ENCODE results near the gene DHRSX. TPM values are rescaled to one million over a fixed set of nuclear protein-coding genes. Genes with fewer than 3 reads are reported as not detected.

The DHRSX gene
- total RNA-seq, 2 donors from 2014 or later: 36.5 to 45.4 TPM

- Histone ChIP-seq H3K4me3 (ENCODE audit: low read length) (no peak overlapping the region), H3K9ac (ENCODE audit: extremely low read depth, low read length, poor library complexity, severe bottlenecking) (no peak overlapping the region), H3K9me3 (ENCODE audit: control insufficient read depth, low read length) (peaks cover 17% of the 10 kb centered on the region), H3K36me3 (ENCODE audit: control insufficient read depth, insufficient read depth, low read length) (peaks cover 10% of the 10 kb centered on the region), H3K4me1 (ENCODE audit: control insufficient read depth, insufficient read depth, low read length) (no peaks in the 10 kb centered on the region), H3K27ac (ENCODE audit: low read depth, low read length) (peak overlapping the region; percentile 79), H3K27me3 (ENCODE audit: control insufficient read depth, insufficient read depth, low read length, poor library complexity, severe bottlenecking) (no peaks in the 10 kb centered on the region)
- 87 to 93% methylated on average over 2 of the region's 2 CpGs for WGBS, 2 experiments (ENCODE audit: insufficient coverage in 1 of 2, insufficient read length in 1 of 2)
- no peak for TF ChIP-seq CTCF (conservative IDR thresholded peaks at IDR 0.05)
- Mint-ChIP-seq H3K36me3 (ENCODE audit: low read depth) (peaks cover 36% of the 10 kb centered on the region), H3K27ac (no peak overlapping the region), H3K27me3 (ENCODE audit: insufficient read depth) (no peaks in the 10 kb centered on the region), H3K4me3 (no peak overlapping the region), H3K4me1 (peaks cover 10% of the 10 kb centered on the region), H3K9me3 (peaks cover 39% of the 10 kb centered on the region)
- no peak for DNase-seq
Observed at GRCh38 chrX:2228536-2228935, 272.2 kb downstream of the DHRSX start.

GRCh38 chrX:2226906-2227656 lies 273.7 kb downstream of the DHRSX start:
- H3K4me1 ChIP-seq (ENCODE audit: control insufficient read depth, insufficient read depth, low read length): no peaks in the 10 kb centered on the region
- H3K36me3 ChIP-seq (ENCODE audit: control insufficient read depth, insufficient read depth, low read length): peaks cover 14% of the 10 kb centered on the region
- H3K4me3 ChIP-seq (ENCODE audit: low read length): no peak overlapping the region
- TF ChIP-seq CTCF (conservative IDR thresholded peaks at IDR 0.05): no peak
- peaks cover 27% of the 10 kb centered on the region for H3K9me3 ChIP-seq (ENCODE audit: control insufficient read depth, low read length)
- no peak for DNase-seq
- WGBS, 2 experiments (ENCODE audit: insufficient coverage in 1 of 2, insufficient read length in 1 of 2): 79 to 95% methylated on average over 4 to 6 of the region's 6 CpGs
- H3K9ac ChIP-seq (ENCODE audit: extremely low read depth, low read length, poor library complexity, severe bottlenecking): no peak overlapping the region
- Mint-ChIP-seq H3K36me3 (ENCODE audit: low read depth) (peaks cover 50% of the 10 kb centered on the region), H3K9me3 (peaks cover 54% of the 10 kb centered on the region), H3K4me1 (no peaks in the 10 kb centered on the region), H3K27me3 (ENCODE audit: insufficient read depth) (no peaks in the 10 kb centered on the region), H3K4me3 (no peak overlapping the region), H3K27ac (no peak overlapping the region)
- no peaks in the 10 kb centered on the region for H3K27me3 ChIP-seq (ENCODE audit: control insufficient read depth, insufficient read depth, low read length, poor library complexity, severe bottlenecking)
- no peak overlapping the region for H3K27ac ChIP-seq (ENCODE audit: low read depth, low read length)

GRCh38 chrX:2226182-2226581 lies 274.6 kb downstream of the DHRSX start:
- no peak overlapping the region for H3K4me3 Mint-ChIP-seq
- H3K4me3 ChIP-seq (ENCODE audit: low read length): no peak overlapping the region
- H3K4me1 Mint-ChIP-seq: no peaks in the 10 kb centered on the region
- no peak for TF ChIP-seq CTCF (conservative IDR thresholded peaks at IDR 0.05)
- peaks cover 16% of the 10 kb centered on the region for H3K36me3 ChIP-seq (ENCODE audit: control insufficient read depth, insufficient read depth, low read length)
- no peaks in the 10 kb centered on the region for H3K4me1 ChIP-seq (ENCODE audit: control insufficient read depth, insufficient read depth, low read length)
- no peak for DNase-seq
- H3K27me3 Mint-ChIP-seq (ENCODE audit: insufficient read depth): no peaks in the 10 kb centered on the region
- H3K9ac ChIP-seq (ENCODE audit: extremely low read depth, low read length, poor library complexity, severe bottlenecking): no peak overlapping the region
- H3K36me3 Mint-ChIP-seq (ENCODE audit: low read depth): peaks cover 59% of the 10 kb centered on the region
- peaks cover 36% of the 10 kb centered on the region for H3K9me3 ChIP-seq (ENCODE audit: control insufficient read depth, low read length)
- H3K27ac Mint-ChIP-seq: no peak overlapping the region
- H3K27me3 ChIP-seq (ENCODE audit: control insufficient read depth, insufficient read depth, low read length, poor library complexity, severe bottlenecking): no peaks in the 10 kb centered on the region
- H3K9me3 Mint-ChIP-seq: peaks cover 59% of the 10 kb centered on the region
- WGBS, 2 experiments (ENCODE audit: insufficient coverage in 1 of 2, insufficient read length in 1 of 2): 85 to 91% methylated on average over 4 to 8 of the region's 9 CpGs
- no peak overlapping the region for H3K27ac ChIP-seq (ENCODE audit: low read depth, low read length)

Data from endodermal cell (in vitro differentiated cells).